GM12875 (cell line): ENCODE results near the gene DNAH6.

ENCODE experiments used
- H3K4me3 ChIP-seq: one replicate; pipeline ENCODE4 v1.5.1; 2011; ENCODE audit warnings: low read depth, low read length, control low read depth
- TF ChIP-seq, protein P1 (sequence below): IDR thresholded peaks from 2 replicates; pipeline ENCODE4 v1.5.1; 2011; ENCODE audit warnings: low read depth, mild to moderate bottlenecking, control low read depth, inconsistent platforms, low read length, moderate library complexity, borderline replicate concordance; ENCODE audit not compliant: insufficient read depth

Gene DNAH6

DNA sequence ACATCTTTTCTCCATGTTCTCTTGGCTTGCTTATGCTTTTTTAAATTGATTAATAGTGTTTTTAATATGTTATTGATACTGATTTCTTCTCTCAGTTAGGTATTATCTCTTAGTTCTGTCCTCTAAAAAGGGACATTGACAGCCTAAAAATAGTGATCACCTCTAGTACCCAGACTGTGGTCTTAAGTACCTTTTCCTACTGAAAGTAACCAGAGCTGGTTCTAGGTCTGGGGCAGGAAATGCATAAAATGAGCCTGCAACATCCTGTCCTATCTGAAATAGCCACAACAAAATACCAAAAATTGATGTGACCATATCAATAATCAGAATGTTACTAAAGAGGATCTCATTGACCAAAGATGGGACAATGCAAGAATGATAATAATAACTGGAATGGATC is 113.3 kb downstream of the DNAH6 start:
- H3K4me3 ChIP-seq = no peak overlapping the region
- TF ChIP-seq, protein P1, sequence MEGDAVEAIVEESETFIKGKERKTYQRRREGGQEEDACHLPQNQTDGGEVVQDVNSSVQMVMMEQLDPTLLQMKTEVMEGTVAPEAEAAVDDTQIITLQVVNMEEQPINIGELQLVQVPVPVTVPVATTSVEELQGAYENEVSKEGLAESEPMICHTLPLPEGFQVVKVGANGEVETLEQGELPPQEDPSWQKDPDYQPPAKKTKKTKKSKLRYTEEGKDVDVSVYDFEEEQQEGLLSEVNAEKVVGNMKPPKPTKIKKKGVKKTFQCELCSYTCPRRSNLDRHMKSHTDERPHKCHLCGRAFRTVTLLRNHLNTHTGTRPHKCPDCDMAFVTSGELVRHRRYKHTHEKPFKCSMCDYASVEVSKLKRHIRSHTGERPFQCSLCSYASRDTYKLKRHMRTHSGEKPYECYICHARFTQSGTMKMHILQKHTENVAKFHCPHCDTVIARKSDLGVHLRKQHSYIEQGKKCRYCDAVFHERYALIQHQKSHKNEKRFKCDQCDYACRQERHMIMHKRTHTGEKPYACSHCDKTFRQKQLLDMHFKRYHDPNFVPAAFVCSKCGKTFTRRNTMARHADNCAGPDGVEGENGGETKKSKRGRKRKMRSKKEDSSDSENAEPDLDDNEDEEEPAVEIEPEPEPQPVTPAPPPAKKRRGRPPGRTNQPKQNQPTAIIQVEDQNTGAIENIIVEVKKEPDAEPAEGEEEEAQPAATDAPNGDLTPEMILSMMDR = no peak

DNA sequence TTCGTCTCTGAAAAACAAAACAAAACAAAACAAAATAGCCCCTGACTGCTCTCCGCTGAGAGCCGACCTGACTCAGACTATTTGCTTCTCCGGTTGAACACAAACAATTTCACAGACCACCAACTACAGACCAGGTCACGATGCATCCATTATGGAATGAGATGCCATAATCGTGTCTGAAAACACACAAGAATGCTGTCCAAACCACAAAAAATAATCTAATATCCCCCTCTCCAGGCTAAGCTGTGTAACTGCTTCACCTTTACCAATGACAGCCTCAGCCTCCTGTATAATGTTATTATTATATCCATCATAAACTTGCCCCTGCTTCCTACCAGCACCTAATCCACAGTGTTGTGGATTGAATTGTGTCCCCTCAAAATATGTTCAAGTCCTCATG is 114.7 kb downstream of the DNAH6 start:
- TF ChIP-seq, protein P1 = peak; percentile 42; the same call in 1 of the 2 replicates
- no peak overlapping the region for H3K4me3 ChIP-seq

DNA sequence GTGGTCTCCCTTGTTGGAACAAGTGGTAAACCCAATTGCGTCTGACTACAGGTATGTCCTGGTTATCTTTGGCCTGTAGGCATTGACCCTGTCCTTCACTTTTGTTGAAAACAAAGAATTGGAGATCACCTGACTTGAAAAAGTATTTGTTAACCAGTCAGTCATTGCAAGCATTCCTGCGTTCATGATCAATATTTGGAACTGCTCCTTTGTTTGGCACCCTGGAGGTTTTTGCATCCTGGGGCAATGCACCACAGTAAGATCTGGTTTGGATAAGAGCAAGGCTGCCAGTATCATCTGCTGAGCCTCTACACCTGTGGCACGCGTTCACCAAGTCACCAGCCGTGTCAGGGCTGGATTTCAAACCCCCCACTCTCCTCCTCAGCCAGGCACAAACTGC is 115.7 kb downstream of the DNAH6 start:
- TF ChIP-seq, protein P1 = no peak
- H3K4me3 ChIP-seq = no peak overlapping the region

DNA sequence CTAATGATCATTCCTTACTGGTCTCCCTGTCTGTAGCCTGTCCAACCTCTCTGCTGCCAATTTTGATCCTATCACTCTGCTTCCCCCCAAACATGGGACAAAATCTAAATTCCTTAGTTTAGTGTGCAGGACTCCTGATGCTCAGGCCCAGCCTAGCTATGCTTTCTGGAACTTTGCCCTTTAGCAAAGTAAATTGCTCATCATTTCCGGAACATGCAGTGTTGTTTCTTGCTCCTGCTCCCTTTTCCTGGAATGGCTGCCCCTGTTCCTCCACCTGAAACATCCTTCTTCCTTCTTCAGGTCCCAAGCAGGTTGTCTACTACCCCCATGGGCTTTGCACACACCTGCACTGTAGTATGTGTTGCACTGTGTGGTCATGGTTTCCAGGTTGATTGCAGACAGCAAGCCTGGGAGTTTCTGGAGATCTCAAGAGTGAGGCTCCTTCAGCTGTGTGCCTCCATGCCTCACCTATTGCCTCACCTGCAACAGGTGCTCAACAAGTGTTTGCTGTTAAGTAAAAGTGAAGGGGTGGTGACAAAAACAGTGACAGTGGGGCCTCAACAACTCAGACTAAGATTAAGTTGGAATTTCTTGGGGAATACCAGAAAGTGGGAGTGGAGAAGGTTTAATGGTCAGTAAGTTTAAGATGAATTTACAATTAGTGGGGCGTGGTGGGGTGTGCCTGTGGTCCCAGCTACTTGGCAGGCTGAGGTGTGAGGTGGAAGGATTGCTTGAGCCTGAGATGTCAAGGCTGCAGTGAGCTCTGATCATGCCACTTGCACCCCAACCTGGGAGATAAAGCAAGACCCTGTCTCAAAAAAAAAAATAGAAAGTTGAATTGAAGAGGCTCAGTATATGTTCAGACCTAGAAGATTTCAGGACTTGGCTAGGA is 120.0 kb downstream of the DNAH6 start:
- TF ChIP-seq, protein P1 = no peak
- H3K4me3 ChIP-seq = no peak overlapping the region

DNA sequence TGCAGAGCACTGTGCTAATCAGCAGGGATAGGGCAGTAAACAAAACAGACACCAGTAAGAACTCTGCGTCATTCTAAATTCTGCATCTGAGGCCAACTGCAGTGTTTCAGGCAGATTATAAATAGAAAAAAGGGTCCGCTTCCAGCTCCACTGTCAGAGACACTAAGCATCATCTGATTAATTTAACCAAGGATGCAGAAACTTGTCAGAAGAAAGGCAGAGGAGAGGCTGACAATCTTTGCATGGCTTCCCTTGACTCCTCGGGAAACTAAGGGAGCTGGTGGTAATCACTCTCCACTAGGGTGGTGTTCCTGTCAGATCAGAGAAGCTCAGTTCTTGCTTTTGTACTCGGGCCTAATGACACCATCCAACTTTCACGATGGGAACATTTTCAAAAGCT is 123.5 kb downstream of the DNAH6 start:
- H3K4me3 ChIP-seq = no peak overlapping the region
- TF ChIP-seq, protein P1 = no peak

DNA sequence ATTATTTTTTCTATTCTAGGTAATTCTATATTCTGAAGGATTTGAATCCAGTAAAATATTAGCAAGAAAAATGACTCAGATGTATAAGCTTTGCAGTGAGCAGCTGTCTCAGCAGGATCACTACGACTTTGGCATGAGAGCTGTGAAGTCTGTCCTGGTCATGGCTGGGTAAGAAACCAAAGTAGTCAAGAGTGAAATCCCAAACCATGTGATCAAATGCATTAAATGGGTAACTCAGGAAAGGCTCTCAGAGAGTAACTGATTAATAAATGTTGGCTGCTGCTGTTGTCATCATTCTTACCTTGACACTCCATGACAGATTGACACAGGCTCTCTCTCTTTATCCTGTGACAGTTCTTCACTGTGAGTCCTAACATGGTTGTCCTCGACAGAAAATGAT is 124.1 kb downstream of the DNAH6 start:
- H3K4me3 ChIP-seq = no peak overlapping the region
- TF ChIP-seq, protein P1 = no peak

DNA sequence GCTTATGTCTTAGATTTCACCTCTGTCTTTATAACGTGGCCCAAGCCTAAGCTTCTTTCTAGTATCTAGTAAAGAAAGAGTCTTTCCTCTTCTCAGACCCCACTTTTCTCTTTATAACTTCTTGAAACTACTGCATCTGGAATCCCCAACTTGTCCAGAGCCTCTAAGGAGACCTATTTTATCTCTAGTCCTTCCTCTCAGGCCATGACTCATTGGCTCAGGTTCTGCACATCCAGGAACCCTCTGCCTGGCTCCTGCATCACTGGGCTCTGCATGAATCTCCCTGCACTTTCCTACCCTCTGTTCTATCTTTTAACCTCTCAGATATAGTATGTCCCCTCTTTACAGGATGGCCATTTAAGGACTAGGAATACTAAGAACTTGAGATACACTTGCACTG is 124.7 kb downstream of the DNAH6 start:
- no peak overlapping the region for H3K4me3 ChIP-seq
- TF ChIP-seq, protein P1 = no peak
